ENCODE data around the gene ZBTB42. TPM values are rescaled to one million over a fixed set of nuclear protein-coding genes. Genes with fewer than 3 reads are reported as not detected.
A peak's percentile ranks its signal among the peaks of the same experiment; 100 is the strongest.

ZBTB42 gene
- total RNA-seq, 2 donors from 2014 or later = 8.5 to 9.0 TPM

- Histone ChIP-seq H3K27me3 (no peaks in the 10 kb centered on the region), H3K4me1 (peaks cover 0 to 71% of the 10 kb centered on the region in 2 donors), H3K4me3 (peak within 1 kb of the TSS; percentile 79 to 88), H3K36me3 (peaks cover 14% of the 10 kb centered on the region), H3K27ac (peak within 1 kb of the TSS; percentile 88 to 96), H3K9me3 (no peaks in the 10 kb centered on the region)
- TF ChIP-seq CTCF (IDR thresholded peaks at IDR 0.05) = no peak
- DNase-seq (ENCODE audit: low spot score) = no peak
Observed at GRCh38 chr14:104794993-104795780, 5.7 kb upstream of the ZBTB42 start, which contains the start of gene AKT1. Gene AKT1 (minus strand): TSS chr14:104795748. CDS start chr14:104792643, 3,105 bp downstream.

- H3K27me3 ChIP-seq = no peaks in the 10 kb centered on the region
- H3K9me3 ChIP-seq = no peaks in the 10 kb centered on the region
- H3K27ac ChIP-seq = peak overlapping the region; percentile 88 to 96
- no peak for DNase-seq (ENCODE audit: low spot score)
- no peak for TF ChIP-seq CTCF (IDR thresholded peaks at IDR 0.05)
- peaks cover 6% of the 10 kb centered on the region for H3K36me3 ChIP-seq
- peak overlapping the region; percentile 44 to 59 for H3K4me3 ChIP-seq
- H3K4me1 ChIP-seq = peaks cover 0 to 72% of the 10 kb centered on the region in 2 donors
Observed at GRCh38 chr14:104795781-104796686, 4.9 kb upstream of the ZBTB42 start.

GRCh38 chr14:104796687-104797081, 4.2 kb upstream of the ZBTB42 start:
- no peaks in the 10 kb centered on the region for H3K9me3 ChIP-seq
- H3K4me3 ChIP-seq = no peak overlapping the region
- DNase-seq (ENCODE audit: low spot score) = no peak
- no peaks in the 10 kb centered on the region for H3K36me3 ChIP-seq
- H3K27ac ChIP-seq = peak overlapping the region; percentile 96
- H3K4me1 ChIP-seq = peaks cover 0 to 78% of the 10 kb centered on the region in 2 donors
- H3K27me3 ChIP-seq = no peaks in the 10 kb centered on the region
- TF ChIP-seq CTCF (IDR thresholded peaks at IDR 0.05) = no peak

GRCh38 chr14:104797115-104798044, 3.5 kb upstream of the ZBTB42 start:
- H3K4me1 ChIP-seq = peaks cover 0 to 78% of the 10 kb centered on the region in 2 donors
- no peaks in the 10 kb centered on the region for H3K36me3 ChIP-seq
- H3K4me3 ChIP-seq = no peak overlapping the region
- TF ChIP-seq CTCF (IDR thresholded peaks at IDR 0.05) = no peak
- no peak for DNase-seq (ENCODE audit: low spot score)
- H3K9me3 ChIP-seq = no peaks in the 10 kb centered on the region
- H3K27me3 ChIP-seq = no peaks in the 10 kb centered on the region
- H3K27ac ChIP-seq = peak overlapping the region; percentile 96
